Thyroid gland (tissue), 4 donors: ENCODE measurements around the gene TUT7. TPM values are rescaled to one million over a fixed set of nuclear protein-coding genes. Genes with fewer than 3 reads are reported as not detected.
"Not testable (repeated sequence)": the region's sequence is repeated elsewhere in the genome, so short reads cannot be mapped to it uniquely, and the experiment has no call there.

Experiments used
- DNase-seq, 2 donors: peaks; one replicate each; pipeline ENCODE4 v3.0.0-alpha.2; 2019
- H3K27ac ChIP-seq, 3 donors: fragments of 200-600 bp; sonication (generic); 1 replicate in 2 of 3; 2 replicates in 1 of 3; pipeline ENCODE4 v1.5.1; 2016 to 2019; ENCODE audit warnings: mild to moderate bottlenecking in 1 of 3, moderate library complexity in 1 of 3
- H3K27me3 ChIP-seq: fragments of 200-600 bp; sonication (generic); one replicate; pipeline ENCODE4 v1.5.1; 2019
- H3K36me3 ChIP-seq, 2 donors: fragments of 200-600 bp; sonication (generic); one replicate each; pipeline ENCODE4 v1.5.1; 2016 to 2019
- H3K4me1 ChIP-seq, 2 donors: fragments of 200-600 bp; sonication (generic); one replicate each; pipeline ENCODE4 v1.5.1; 2017 to 2019
- H3K4me3 ChIP-seq, 3 donors: fragments of 200-600 bp; sonication (generic); replicated peaks in 1 of 3; 1 replicate in 2 of 3; 2 replicates in 1 of 3; pipeline ENCODE4 v1.5.1; 2016; ENCODE audit warnings: mild to moderate bottlenecking in 1 of 3
- H3K9me3 ChIP-seq: fragments of 200-600 bp; sonication (generic); one replicate; pipeline ENCODE4 v1.5.1; 2017
- CTCF ChIP-seq, 6 experiments: fragments of 200-600 bp in 3 of 6; fragments of 450-650 bp in 3 of 6; sonication (generic) in 3 of 6; IDR thresholded peaks; one replicate each; pipeline ENCODE4 v1.5.1; 2016 to 2019; ENCODE audit warnings: antibody characterized with exemption in 6 of 6, mild to moderate bottlenecking in 2 of 6, inconsistent platforms in 1 of 6, moderate library complexity in 1 of 6
- POLR2A ChIP-seq, 2 donors: fragments of 450-650 bp; IDR thresholded peaks; one replicate each; pipeline ENCODE4 v1.6.1; 2017; ENCODE audit warnings: antibody characterized with exemption in 2 of 2, mild to moderate bottlenecking in 2 of 2, moderate library complexity in 1 of 2
- WGBS, 2 donors: methylation state at CpG; one replicate each; pipeline ENCODE4 v1.1.5; 2017; 5-methylcytosine and 5-hydroxymethylcytosine counted together
- intact Hi-C: fragments of 100-400 bp; cut with DNase I; formaldehyde crosslinking; loops from one replicate; pipeline ENCODE4 v1.15.1; 2023
- total RNA-seq, 4 donors: library from RNA; depleted of rRNA; stranded (reverse); fragments of >200 nt; gene quantifications; one replicate each; pipeline ENCODE4 v1.2.3, GENCODE V29; 2016

Gene TUT7
- total RNA-seq, 4 donors from 2014 or later = 32.0 to 40.6 (median 33.7) TPM

DNA sequence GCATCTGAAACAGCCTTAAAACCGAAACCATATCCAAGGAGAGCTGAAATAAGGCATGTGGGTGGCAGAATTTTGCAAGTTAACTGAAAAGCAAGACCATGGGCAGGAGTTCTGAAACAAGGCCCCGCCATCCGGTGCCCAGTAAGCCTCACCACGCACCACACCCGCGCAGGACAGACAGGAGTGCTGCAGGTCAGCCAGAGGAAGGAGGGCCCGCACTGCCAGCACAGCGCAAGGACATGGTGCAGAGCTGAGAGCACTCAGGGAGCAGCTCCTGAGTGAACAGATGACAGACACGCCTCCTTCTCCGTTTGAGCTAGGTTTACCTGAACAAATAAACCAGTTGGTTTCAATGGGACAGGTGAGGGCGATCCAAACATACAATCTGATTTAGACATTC lies 55.3 kb downstream of the TUT7 start:
- Histone ChIP-seq H3K4me1 (peaks cover 5 to 18% of the 10 kb centered on the region in 2 donors), H3K27ac (peak overlapping the region in 2 of 3 donors; percentile 54 to 56), H3K27me3 (no peaks in the 10 kb centered on the region), H3K4me3 (no peak overlapping the region), H3K9me3 (no peaks in the 10 kb centered on the region), H3K36me3 (peaks cover 29 to 30% of the 10 kb centered on the region in 2 donors)
- intact Hi-C loops = no loop called here
- WGBS, 2 donors = 50 to 61% methylated on average over 11 of the region's 11 CpGs
- TF ChIP-seq CTCF (IDR thresholded peaks at IDR 0.05) (no peak), POLR2A (IDR thresholded peaks at IDR 0.05) (peak in 1 of 2 donors; percentile 36)
- DNase-seq = peak; percentile 77 to 81

GRCh38 chr9:86290341-86290740 lies 63.9 kb downstream of the TUT7 start:
- intact Hi-C loops, H3K4me3 ChIP-seq, H3K27me3 ChIP-seq, H3K9me3 ChIP-seq, DNase-seq, H3K36me3 ChIP-seq, H3K4me1 ChIP-seq, H3K27ac ChIP-seq: not testable (repeated sequence)
- 94 to 97% methylated on average over 6 of the region's 6 CpGs for WGBS, 2 donors

DNA sequence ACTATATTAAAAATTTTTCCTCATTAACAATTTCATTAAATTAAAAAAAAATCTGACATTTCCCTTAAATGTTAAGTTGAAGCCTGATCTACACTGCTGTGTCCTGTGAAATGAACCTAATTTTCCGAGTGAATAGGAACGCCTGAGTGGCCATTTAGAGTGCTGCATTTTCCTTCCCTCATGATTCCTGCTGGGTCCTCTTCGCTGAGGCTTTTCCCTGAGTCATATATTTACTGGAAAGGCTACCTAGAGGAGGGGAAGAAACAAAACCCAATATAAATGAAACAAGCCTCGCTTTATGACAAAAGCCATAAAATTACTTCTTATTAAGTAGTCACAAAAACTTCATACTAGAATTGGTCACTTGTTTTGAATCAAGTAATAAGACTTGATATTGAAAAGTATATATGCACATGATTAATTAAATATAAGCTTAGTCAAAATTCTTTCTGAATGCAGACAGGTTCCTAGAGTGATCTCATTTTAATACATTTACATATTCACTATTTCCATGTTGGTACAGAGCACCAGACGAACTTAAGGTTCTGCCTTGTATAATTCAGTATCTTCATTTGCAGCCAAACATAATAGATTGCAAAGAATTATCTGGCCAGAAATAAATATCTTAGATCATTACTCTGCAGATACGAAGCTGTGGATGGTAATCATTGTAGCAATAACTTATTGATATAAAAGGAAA lies 65.6 kb downstream of the TUT7 start:
- TF ChIP-seq CTCF (IDR thresholded peaks at IDR 0.05) = no peak
- TF ChIP-seq POLR2A (IDR thresholded peaks at IDR 0.05) = no peak
- H3K27ac ChIP-seq = no peak overlapping the region
- no peak overlapping the region for H3K4me3 ChIP-seq
- WGBS, 2 donors = 89 to 90% methylated on average over 6 of the region's 6 CpGs
- DNase-seq = no peak
- H3K9me3 ChIP-seq = no peaks in the 10 kb centered on the region
- no peaks in the 10 kb centered on the region for H3K27me3 ChIP-seq
- H3K4me1 ChIP-seq = no peaks in the 10 kb centered on the region
- no peaks in the 10 kb centered on the region for H3K36me3 ChIP-seq
- intact Hi-C loops = loop anchor here (10.0 kb wide), 3 partner anchors 66 to 344 kb away; partner anchors contain the start of genes NAA35 and TUT7

- TF ChIP-seq CTCF (IDR thresholded peaks at IDR 0.05) = peak in 1 of 6 experiments; percentile 22
- TF ChIP-seq POLR2A (IDR thresholded peaks at IDR 0.05) = no peak
- no peak overlapping the region for H3K4me3 ChIP-seq
- no peak overlapping the region for H3K27ac ChIP-seq
- 53 to 68% methylated on average over 7 of the region's 7 CpGs for WGBS, 2 donors
- peak in 1 of 2 donors; percentile 9 for DNase-seq
- no peaks in the 10 kb centered on the region for H3K27me3 ChIP-seq
- H3K9me3 ChIP-seq = no peaks in the 10 kb centered on the region
- H3K4me1 ChIP-seq = peaks cover 0 to 4% of the 10 kb centered on the region in 2 donors
- no peaks in the 10 kb centered on the region for H3K36me3 ChIP-seq
- intact Hi-C loops = loop anchor here (10.0 kb wide), 3 partner anchors 68 to 342 kb away; partner anchors contain the start of genes NAA35 and TUT7
Measured at GRCh38 chr9:86287013-86287412, 67.2 kb downstream of the TUT7 start.

DNA sequence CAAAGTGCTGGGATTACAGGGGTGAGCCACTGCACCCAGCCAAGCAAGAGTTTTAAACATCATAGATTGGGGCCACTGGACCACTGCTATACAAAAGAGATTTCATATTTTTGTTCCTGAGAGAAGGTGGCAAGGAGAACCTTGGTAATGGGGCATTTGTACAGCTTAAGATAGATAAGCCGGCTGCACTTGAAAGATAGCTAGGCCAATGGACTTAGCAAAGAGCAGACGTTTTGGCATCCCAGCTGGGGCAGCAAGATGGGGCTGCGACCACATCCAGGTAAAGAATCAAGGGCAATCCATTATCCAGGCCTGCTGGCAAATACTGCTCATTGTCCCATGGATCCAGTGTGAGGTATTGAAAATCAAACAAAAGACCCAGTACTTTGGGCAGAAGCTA lies 67.9 kb downstream of the TUT7 start:
- intact Hi-C loops = loop anchor here (10.0 kb wide), 3 partner anchors 69 to 341 kb away; partner anchors contain the start of genes NAA35 and TUT7

More for the DNA sequence above, 67.9 kb downstream of the TUT7 start:
- Histone ChIP-seq H3K4me1 (peaks cover 3 to 4% of the 10 kb centered on the region in 2 donors), H3K4me3 (no peak overlapping the region), H3K27ac (no peak overlapping the region), H3K36me3 (no peaks in the 10 kb centered on the region), H3K9me3 (no peaks in the 10 kb centered on the region), H3K27me3 (no peaks in the 10 kb centered on the region)
- TF ChIP-seq POLR2A (IDR thresholded peaks at IDR 0.05) (no peak), CTCF (IDR thresholded peaks at IDR 0.05) (no peak)
- 50 to 75% methylated on average over 3 of the region's 3 CpGs for WGBS, 2 donors
- no peak for DNase-seq
